HCT116 (cell line): ENCODE measurements around the gene FUT9. TPM values are rescaled to one million over a fixed set of nuclear protein-coding genes. Genes with fewer than 3 reads are reported as not detected.

ENCODE experiments used
- ATAC-seq: fragments of 200-7000 bp; cut with Tn5 transposase; 2 replicates; pipeline ENCODE4 v1.9.1; 2020; ENCODE audit warnings: mild to moderate bottlenecking, moderate library complexity
- BruUV-seq: library from RNA; stranded (reverse); fragments of 400-500 nt; replicated peaks from 2 replicates; lab custom pipeline; 2021; lab: Mats Ljungman, UMichigan
- CTCF ChIA-PET: fragments of 300-600 bp; sonication (Branson Sonifier 250); formaldehyde crosslinking; loops from one replicate; lab custom pipeline; 2021; ENCODE audit warnings: antibody characterized with exemption; lab: Charles Lee
- POLR2A ChIA-PET: fragments of 300-600, 350-600 bp; sonication (Branson Sonifier 250); formaldehyde crosslinking; loops from one replicate; lab custom pipeline; 2021; ENCODE audit warnings: antibody characterized with exemption; lab: Charles Lee
- RAD21 ChIA-PET, 2 experiments: fragments of 300-600 bp; sonication (Branson Sonifier 250); formaldehyde crosslinking; loops; one replicate each; lab custom pipeline; 2023; ENCODE audit warnings: low total read pairs in 2 of 2; ENCODE audit not compliant: uncharacterized antibody in 2 of 2, unreplicated experiment in 2 of 2, low non-redundant PET in 1 of 2; lab: Charles Lee
- DNase-seq: peaks from one replicate; pipeline ENCODE4 v3.0.0-alpha.2; 2010; ENCODE audit warnings: low read depth, low spot score
- H2AFZ ChIP-seq: fragments of 200-600 bp; shearing (Covaris generic), sonication (generic); 2 replicates; pipeline ENCODE4 v1.6.1; 2017; ENCODE audit warnings: low read depth, mixed run types, mixed read lengths, antibody characterized with exemption, low read length; ENCODE audit not compliant: poor library complexity, severe bottlenecking
- H3K27ac ChIP-seq: 2 replicates; pipeline ENCODE4 v1.5.1; 2012; ENCODE audit warnings: low read depth, low read length
- H3K27me3 ChIP-seq: fragments of 200-600 bp; sonication (generic); 2 replicates; pipeline ENCODE4 v1.6.1; 2016; ENCODE audit warnings: mixed run types, low read length, mixed read lengths; ENCODE audit not compliant: insufficient read depth
- H3K36me3 ChIP-seq, 2 experiments: fragments of 200-500 bp in 1 of 2; fragments of 200-600 bp in 1 of 2; sonication (Bioruptor generic) in 1 of 2; sonication (generic) in 1 of 2; 2 replicates each; pipeline versions ENCODE4 v1.5.1 to v1.6.1; 2014 to 2016; ENCODE audit warnings: low read length in 2 of 2, inconsistent platforms in 1 of 2, mixed read lengths in 1 of 2, mixed run types in 1 of 2; ENCODE audit not compliant: insufficient read depth in 2 of 2, control insufficient read depth in 1 of 2
- H3K4me1 ChIP-seq, 2 experiments: fragments of 200-600 bp in 1 of 2; sonication (generic) in 1 of 2; 2 replicates each; pipeline versions ENCODE4 v1.5.1 to v1.6.1; 2012 to 2017; ENCODE audit warnings: low read length in 2 of 2, inconsistent platforms in 1 of 2, mild to moderate bottlenecking in 1 of 2, mixed read lengths in 1 of 2, mixed run types in 1 of 2, moderate library complexity in 1 of 2; ENCODE audit not compliant: insufficient read depth in 2 of 2, control insufficient read depth in 1 of 2
- H3K4me2 ChIP-seq: fragments of 200-600 bp; sonication (generic); 2 replicates; pipeline ENCODE4 v1.6.1; 2017; ENCODE audit warnings: mixed run types, low read length, mixed read lengths
- H3K4me3 ChIP-seq, 2 experiments: fragments of 200-600 bp in 1 of 2; sonication (generic) in 1 of 2; replicated peaks in 1 of 2; 2 replicates each; pipeline ENCODE4 v1.5.1; 2011 to 2016; ENCODE audit warnings: low read length in 2 of 2, control low read depth in 1 of 2, low read depth in 1 of 2, mild to moderate bottlenecking in 1 of 2, mixed read lengths in 1 of 2, mixed run types in 1 of 2
- H3K79me2 ChIP-seq: fragments of 200-600 bp; sonication (generic); 2 replicates; pipeline ENCODE4 v1.6.1; 2017; ENCODE audit warnings: mild to moderate bottlenecking, mixed run types, low read length, moderate library complexity, mixed read lengths; ENCODE audit not compliant: insufficient read depth
- H3K9ac ChIP-seq: fragments of 200-600 bp; sonication (generic); 2 replicates; pipeline ENCODE4 v1.6.1; 2016; ENCODE audit warnings: low read length, mixed read lengths
- H3K9me2 ChIP-seq: fragments of 200-600 bp; sonication (generic), shearing (Covaris generic); 2 replicates; pipeline ENCODE4 v1.6.1; 2017; ENCODE audit warnings: mixed run types, mild to moderate bottlenecking, moderate library complexity; ENCODE audit not compliant: insufficient read depth
- H3K9me3 ChIP-seq, 2 experiments: fragments of 200-500 bp in 1 of 2; fragments of 200-600 bp in 1 of 2; sonication (Bioruptor generic) in 1 of 2; sonication (generic) in 1 of 2; 2 replicates each; pipeline ENCODE4 v1.6.1; 2014 to 2017; ENCODE audit warnings: low read length in 2 of 2, mixed read lengths in 2 of 2, inconsistent platforms in 1 of 2, low read depth in 1 of 2, mild to moderate bottlenecking in 1 of 2, mixed run types in 1 of 2, moderate library complexity in 1 of 2; ENCODE audit not compliant: control insufficient read depth in 1 of 2, insufficient read depth in 1 of 2
- H4K20me1 ChIP-seq: fragments of 200-600 bp; sonication (generic), shearing (Covaris generic); 2 replicates; pipeline ENCODE4 v1.6.1; 2017; ENCODE audit warnings: mixed run types, mild to moderate bottlenecking, moderate library complexity; ENCODE audit not compliant: insufficient read depth
- CEBPB ChIP-seq: IDR thresholded peaks from 2 replicates; pipeline ENCODE4 v1.6.1; 2012; ENCODE audit warnings: low read depth
- CTCF ChIP-seq, 3 experiments: fragments of 200-600 bp in 1 of 3; sonication (generic) in 1 of 3; IDR thresholded peaks in 2 of 3; conservative IDR thresholded peaks in 1 of 3; 2 replicates each; pipeline ENCODE4 v1.5.1; 2012 to 2017; ENCODE audit warnings: low read depth in 2 of 3, low read length in 2 of 3, antibody characterized with exemption in 1 of 3, borderline replicate concordance in 1 of 3, control low read depth in 1 of 3, mild to moderate bottlenecking in 1 of 3, mixed read lengths in 1 of 3, mixed run types in 1 of 3, moderate library complexity in 1 of 3; ENCODE audit not compliant: insufficient read depth in 1 of 3
- EGR1 ChIP-seq: IDR thresholded peaks from 2 replicates; pipeline ENCODE4 v1.6.1; 2012; ENCODE audit warnings: low read depth
- ELF1 ChIP-seq: IDR thresholded peaks from 2 replicates; pipeline ENCODE4 v1.6.1; 2012; ENCODE audit warnings: low read depth, borderline replicate concordance
- EZH2 ChIP-seq: fragments of 200-600 bp; sonication (generic); IDR thresholded peaks from 2 replicates; pipeline ENCODE4 v1.6.1; 2017; ENCODE audit warnings: antibody characterized with exemption, mixed run types
- EZH2phosphoT487 ChIP-seq: fragments of 200-600 bp; IDR thresholded peaks from 2 replicates; pipeline ENCODE4 v1.6.1; 2018; ENCODE audit warnings: antibody characterized with exemption, borderline replicate concordance
- FOSL1 ChIP-seq: IDR thresholded peaks from 2 replicates; pipeline ENCODE4 v1.6.1; 2012; ENCODE audit warnings: low read depth
- JUND ChIP-seq: IDR thresholded peaks from 2 replicates; pipeline ENCODE4 v1.6.1; 2012
- MAX ChIP-seq: IDR thresholded peaks from 2 replicates; pipeline ENCODE4 v1.6.1; 2012
- POLR2AphosphoS5 ChIP-seq: IDR thresholded peaks from 2 replicates; pipeline ENCODE4 v1.6.1; 2011; ENCODE audit warnings: mild to moderate bottlenecking, low read depth, low read length, moderate library complexity
- RAD21 ChIP-seq: IDR thresholded peaks from 2 replicates; pipeline ENCODE4 v1.6.1; 2012; ENCODE audit warnings: low read depth, mild to moderate bottlenecking
- SRF ChIP-seq: IDR thresholded peaks from 2 replicates; pipeline ENCODE4 v1.6.1; 2012; ENCODE audit warnings: low read depth
- TCF7L2 ChIP-seq: IDR thresholded peaks from 2 replicates; pipeline ENCODE4 v1.7.0; 2011; ENCODE audit warnings: borderline replicate concordance, inconsistent platforms; ENCODE audit not compliant: insufficient read depth, insufficient read length; ENCODE audit errors: extremely low read depth
- YY1 ChIP-seq: IDR thresholded peaks from 2 replicates; pipeline ENCODE4 v1.6.1; 2011; ENCODE audit warnings: low read length, low read depth, moderate library complexity, mild to moderate bottlenecking; ENCODE audit not compliant: insufficient replicate concordance; ENCODE audit errors: extremely low read depth
- ZFX ChIP-seq: fragments of 450-650 bp; IDR thresholded peaks from 2 replicates; pipeline ENCODE4 v1.6.1; 2017
- ZNF274 ChIP-seq: fragments of 200-500 bp; sonication (Bioruptor generic); IDR thresholded peaks from 2 replicates; pipeline ENCODE4 v1.6.1; 2014; ENCODE audit warnings: mild to moderate bottlenecking, low read depth, low read length, inconsistent platforms
- intact Hi-C: fragments of 100-400 bp; cut with micrococcal nuclease; formaldehyde crosslinking; loops from 2 replicates; pipeline ENCODE4 v1.10.0; 2022
- total RNA-seq: library from RNA; stranded (reverse); gene quantifications from one replicate; pipeline ENCODE4 v1.2.1, GENCODE V29; 2021; ENCODE audit not compliant: unreplicated experiment
- TF ChIP-seq, protein P1 (sequence below): IDR thresholded peaks from 2 replicates; pipeline ENCODE4 v1.6.1; 2011; ENCODE audit warnings: mild to moderate bottlenecking, low read length, moderate library complexity; ENCODE audit not compliant: insufficient replicate concordance; ENCODE audit errors: extremely low read depth

FUT9 gene
- total RNA-seq, 1 experiment from 2014 or later = not detected

- Histone ChIP-seq H3K27ac (no peak overlapping the region), H3K27me3 (no peaks in the 10 kb centered on the region), H3K9me3 (no peaks in the 10 kb centered on the region), H3K9ac (no peak overlapping the region), H3K4me1 (no peaks in the 10 kb centered on the region), H4K20me1 (no peaks in the 10 kb centered on the region), H3K4me2 (no peak overlapping the region), H3K79me2 (no peaks in the 10 kb centered on the region), H3K9me2 (no peaks in the 10 kb centered on the region), H2AFZ (no peak overlapping the region), H3K4me3 (no peak overlapping the region), H3K36me3 (no peaks in the 10 kb centered on the region)
- CTCF ChIA-PET = no interaction called here
- intact Hi-C loops = no loop called here
- no peak for ATAC-seq
- POLR2A ChIA-PET = no interaction called here
- BruUV-seq = no TSS peak
- RAD21 ChIA-PET = no interaction called here
- TF ChIP-seq YY1 (no peak), FOSL1 (no peak), RAD21 (no peak), POLR2AphosphoS5 (no peak), ZFX (no peak), CTCF (IDR thresholded peaks at IDR 0.05 in 2 of 3, conservative IDR thresholded peaks at IDR 0.05 in 1 of 3; ENCODE audit: borderline replicate concordance in 1 of 3, insufficient read depth in 1 of 3, low read depth in 2 of 3, low read length in 2 of 3) (no peak), SRF (no peak), ZNF274 (no peak), MAX (no peak), TCF7L2 (no peak), ELF1 (no peak), JUND (no peak), EGR1 (no peak), CEBPB (no peak), EZH2phosphoT487 (no peak), EZH2 (no peak)
- TF ChIP-seq, protein P1, sequence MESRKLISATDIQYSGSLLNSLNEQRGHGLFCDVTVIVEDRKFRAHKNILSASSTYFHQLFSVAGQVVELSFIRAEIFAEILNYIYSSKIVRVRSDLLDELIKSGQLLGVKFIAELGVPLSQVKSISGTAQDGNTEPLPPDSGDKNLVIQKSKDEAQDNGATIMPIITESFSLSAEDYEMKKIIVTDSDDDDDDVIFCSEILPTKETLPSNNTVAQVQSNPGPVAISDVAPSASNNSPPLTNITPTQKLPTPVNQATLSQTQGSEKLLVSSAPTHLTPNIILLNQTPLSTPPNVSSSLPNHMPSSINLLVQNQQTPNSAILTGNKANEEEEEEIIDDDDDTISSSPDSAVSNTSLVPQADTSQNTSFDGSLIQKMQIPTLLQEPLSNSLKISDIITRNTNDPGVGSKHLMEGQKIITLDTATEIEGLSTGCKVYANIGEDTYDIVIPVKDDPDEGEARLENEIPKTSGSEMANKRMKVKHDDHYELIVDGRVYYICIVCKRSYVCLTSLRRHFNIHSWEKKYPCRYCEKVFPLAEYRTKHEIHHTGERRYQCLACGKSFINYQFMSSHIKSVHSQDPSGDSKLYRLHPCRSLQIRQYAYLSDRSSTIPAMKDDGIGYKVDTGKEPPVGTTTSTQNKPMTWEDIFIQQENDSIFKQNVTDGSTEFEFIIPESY = no peak
- DNase-seq = no peak
These were observed 23.9 kb upstream of the FUT9 start for GRCh38 chr6:95991906-95992305.
